LNCaP clone FGC (cell line): ENCODE measurements around the gene TSKU.

ENCODE experiments used
- DNase-seq: peaks from one replicate; pipeline ENCODE4 v3.0.0-alpha.2; 2011; ENCODE audit warnings: low read depth
- H3K4me3 ChIP-seq: 2 replicates; pipeline ENCODE4 v1.5.1; 2011; ENCODE audit warnings: mild to moderate bottlenecking, low read depth, low read length, control low read depth
- TF ChIP-seq, protein P1 (sequence below): IDR thresholded peaks from 2 replicates; pipeline ENCODE4 v1.5.1; 2012; ENCODE audit warnings: mild to moderate bottlenecking; ENCODE audit not compliant: control insufficient read depth, insufficient read depth; ENCODE audit errors: extremely low read depth

TSKU gene

GRCh38 chr11:76834151-76834550, 51.0 kb downstream of the TSKU start:
- no peak for DNase-seq
- no peak overlapping the region for H3K4me3 ChIP-seq
- TF ChIP-seq, protein P1, sequence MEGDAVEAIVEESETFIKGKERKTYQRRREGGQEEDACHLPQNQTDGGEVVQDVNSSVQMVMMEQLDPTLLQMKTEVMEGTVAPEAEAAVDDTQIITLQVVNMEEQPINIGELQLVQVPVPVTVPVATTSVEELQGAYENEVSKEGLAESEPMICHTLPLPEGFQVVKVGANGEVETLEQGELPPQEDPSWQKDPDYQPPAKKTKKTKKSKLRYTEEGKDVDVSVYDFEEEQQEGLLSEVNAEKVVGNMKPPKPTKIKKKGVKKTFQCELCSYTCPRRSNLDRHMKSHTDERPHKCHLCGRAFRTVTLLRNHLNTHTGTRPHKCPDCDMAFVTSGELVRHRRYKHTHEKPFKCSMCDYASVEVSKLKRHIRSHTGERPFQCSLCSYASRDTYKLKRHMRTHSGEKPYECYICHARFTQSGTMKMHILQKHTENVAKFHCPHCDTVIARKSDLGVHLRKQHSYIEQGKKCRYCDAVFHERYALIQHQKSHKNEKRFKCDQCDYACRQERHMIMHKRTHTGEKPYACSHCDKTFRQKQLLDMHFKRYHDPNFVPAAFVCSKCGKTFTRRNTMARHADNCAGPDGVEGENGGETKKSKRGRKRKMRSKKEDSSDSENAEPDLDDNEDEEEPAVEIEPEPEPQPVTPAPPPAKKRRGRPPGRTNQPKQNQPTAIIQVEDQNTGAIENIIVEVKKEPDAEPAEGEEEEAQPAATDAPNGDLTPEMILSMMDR: no peak

- TF ChIP-seq, protein P1: no peak
These were observed 51.9 kb downstream of the TSKU start for GRCh38 chr11:76835036-76835435.

GRCh38 chr11:76835928-76836612, 52.9 kb downstream of the TSKU start:
- TF ChIP-seq, protein P1: no peak
- peak; percentile 99 for DNase-seq
- H3K4me3 ChIP-seq: no peak overlapping the region

More at GRCh38 chr11:76835036-76835435, 51.9 kb downstream of the TSKU start:
- DNase-seq: no peak
- H3K4me3 ChIP-seq: no peak overlapping the region

GRCh38 chr11:76836613-76837291, 53.6 kb downstream of the TSKU start:
- no peak for DNase-seq
- H3K4me3 ChIP-seq: no peak overlapping the region
- TF ChIP-seq, protein P1: no peak

DNA sequence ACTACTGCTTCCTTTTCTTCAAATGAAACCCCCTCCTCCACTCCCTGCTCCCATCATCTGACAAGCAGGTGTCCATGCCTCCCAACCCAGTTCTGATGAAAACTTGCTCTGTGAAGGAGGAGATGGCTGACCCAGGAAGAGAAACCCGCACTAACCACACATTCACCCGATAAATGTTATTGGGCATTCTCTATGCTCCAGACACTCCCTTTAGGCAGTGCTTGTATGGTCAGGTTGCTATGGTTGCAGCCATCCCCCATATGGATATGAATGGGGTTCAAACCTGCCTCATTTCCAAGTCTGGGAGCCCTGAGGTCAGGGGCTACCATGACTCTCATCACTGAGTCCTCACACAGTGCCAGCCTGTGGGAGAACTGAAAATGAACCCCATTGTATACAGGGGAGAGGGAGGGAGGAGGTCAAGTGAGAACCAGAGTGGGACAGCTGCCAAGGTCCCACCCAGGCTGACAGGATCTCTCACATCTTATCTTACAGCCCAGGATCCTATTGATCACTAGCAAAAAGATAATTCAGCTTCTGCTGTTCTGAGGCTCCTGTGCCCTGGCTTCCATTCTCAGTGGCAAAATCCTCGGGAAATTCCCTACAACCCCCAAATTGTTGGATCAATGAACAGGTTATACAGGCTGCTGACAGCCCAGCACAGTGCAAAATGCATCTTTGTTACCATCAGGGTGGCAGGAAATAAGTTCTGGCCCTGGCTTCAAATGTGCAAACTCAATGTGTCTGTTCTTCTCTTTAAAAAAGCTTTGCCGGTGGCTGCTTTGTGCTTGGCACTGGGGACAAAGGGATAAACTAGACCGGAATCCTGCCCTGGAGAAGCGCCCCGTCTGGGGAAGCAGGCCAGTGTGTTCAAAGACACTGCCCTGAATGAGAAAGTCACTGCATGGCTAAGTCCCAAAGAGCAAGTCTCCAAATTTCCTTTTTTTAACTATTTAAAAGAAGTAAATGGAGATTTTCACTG, 54.8 kb downstream of the TSKU start:
- H3K4me3 ChIP-seq: no peak overlapping the region
- TF ChIP-seq, protein P1: no peak
- no peak for DNase-seq

DNA sequence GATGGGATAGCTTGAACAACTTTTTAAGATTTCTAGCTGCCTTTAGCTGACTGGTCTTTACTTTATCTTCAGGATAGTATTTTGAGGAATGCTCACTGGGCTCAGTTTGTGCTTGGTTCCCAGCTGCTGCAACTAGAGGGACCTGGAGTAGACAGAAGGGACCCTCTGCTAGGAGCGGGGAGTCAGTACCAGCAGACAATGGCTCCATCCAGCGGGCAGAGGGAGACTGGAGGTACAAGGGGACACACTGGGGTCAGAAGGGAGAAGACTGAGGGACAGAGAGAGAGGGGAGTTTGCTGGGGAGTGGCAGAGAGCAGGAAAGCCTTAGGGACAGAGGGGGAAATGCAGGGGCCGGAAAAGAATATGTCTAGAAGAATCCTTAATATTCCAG, 55.5 kb downstream of the TSKU start:
- TF ChIP-seq, protein P1: no peak
- no peak overlapping the region for H3K4me3 ChIP-seq
- no peak for DNase-seq
